Vagina (tissue), 2 donors: ENCODE data around the gene SEPHS1.

Experiments
- POLR2A ChIP-seq, 2 donors: fragments of 450-650 bp; IDR thresholded peaks; one replicate each; pipeline ENCODE4 v1.6.1; 2017; ENCODE audit warnings: antibody characterized with exemption in 2 of 2, mild to moderate bottlenecking in 2 of 2, moderate library complexity in 2 of 2
- TF ChIP-seq, protein P1 (sequence below), 3 experiments: fragments of 450-650 bp in 2 of 3; fragments of 200-600 bp in 1 of 3; sonication (generic) in 1 of 3; IDR thresholded peaks; one replicate each; pipeline ENCODE4 v1.5.1; 2017 to 2019; ENCODE audit warnings: antibody characterized with exemption in 3 of 3, mild to moderate bottlenecking in 2 of 3, moderate library complexity in 2 of 3

DNA sequence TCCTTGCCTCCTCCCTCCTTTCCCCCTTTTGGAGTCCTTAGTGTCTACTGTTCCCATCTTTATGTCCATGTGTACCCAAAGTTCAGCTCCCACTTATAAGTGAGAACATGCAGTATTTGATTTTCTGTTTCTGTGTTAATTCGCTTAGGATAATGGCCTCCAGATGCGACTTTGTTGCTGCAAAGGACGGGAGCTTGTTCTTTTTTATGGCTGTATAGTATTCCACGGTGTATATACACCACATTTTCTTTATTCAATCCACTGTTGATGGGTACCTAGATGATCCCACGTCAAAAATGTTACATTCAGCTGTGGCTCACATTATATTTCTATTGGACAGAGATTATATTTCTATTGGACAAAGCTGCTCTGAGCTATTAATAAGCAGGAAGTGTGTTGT is 24.4 kb upstream of the SEPHS1 start:
- TF ChIP-seq, protein P1, sequence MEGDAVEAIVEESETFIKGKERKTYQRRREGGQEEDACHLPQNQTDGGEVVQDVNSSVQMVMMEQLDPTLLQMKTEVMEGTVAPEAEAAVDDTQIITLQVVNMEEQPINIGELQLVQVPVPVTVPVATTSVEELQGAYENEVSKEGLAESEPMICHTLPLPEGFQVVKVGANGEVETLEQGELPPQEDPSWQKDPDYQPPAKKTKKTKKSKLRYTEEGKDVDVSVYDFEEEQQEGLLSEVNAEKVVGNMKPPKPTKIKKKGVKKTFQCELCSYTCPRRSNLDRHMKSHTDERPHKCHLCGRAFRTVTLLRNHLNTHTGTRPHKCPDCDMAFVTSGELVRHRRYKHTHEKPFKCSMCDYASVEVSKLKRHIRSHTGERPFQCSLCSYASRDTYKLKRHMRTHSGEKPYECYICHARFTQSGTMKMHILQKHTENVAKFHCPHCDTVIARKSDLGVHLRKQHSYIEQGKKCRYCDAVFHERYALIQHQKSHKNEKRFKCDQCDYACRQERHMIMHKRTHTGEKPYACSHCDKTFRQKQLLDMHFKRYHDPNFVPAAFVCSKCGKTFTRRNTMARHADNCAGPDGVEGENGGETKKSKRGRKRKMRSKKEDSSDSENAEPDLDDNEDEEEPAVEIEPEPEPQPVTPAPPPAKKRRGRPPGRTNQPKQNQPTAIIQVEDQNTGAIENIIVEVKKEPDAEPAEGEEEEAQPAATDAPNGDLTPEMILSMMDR (IDR thresholded peaks at IDR 0.05): no peak
- TF ChIP-seq POLR2A (IDR thresholded peaks at IDR 0.05): no peak
